ENCODE measurements around the gene ZNF33B. TPM values are rescaled to one million over a fixed set of nuclear protein-coding genes. Genes with fewer than 3 reads are reported as not detected.

Gene ZNF33B
- total and polyA plus RNA-seq, 9 of the 15 experiments (the other 6 are each of a cell fraction or from before 2014, with no cell fraction given) = 6.9 to 23.9 (median 15.4) TPM

DNA sequence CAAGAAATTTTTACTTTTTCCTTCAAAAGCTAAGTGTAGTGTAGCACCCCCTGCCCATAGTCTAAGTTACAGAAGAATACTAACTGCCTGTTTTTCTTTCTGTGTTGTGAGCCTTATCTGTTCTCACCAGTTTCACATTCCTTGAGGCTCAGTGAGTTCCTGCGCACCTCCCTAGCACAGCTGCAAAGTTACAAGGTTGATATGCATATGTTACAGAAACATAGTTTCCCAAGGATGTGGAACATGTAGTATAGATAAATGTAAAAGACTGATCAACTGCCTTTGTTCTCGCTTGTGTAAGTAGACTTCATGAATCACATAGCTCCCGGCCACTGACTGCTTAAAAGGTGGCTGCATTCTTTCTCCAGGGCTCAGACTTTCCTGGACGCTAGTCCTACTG is 6.7 kb upstream of the ZNF33B start (continued):
- TF ChIP-seq SAFB (IDR thresholded peaks at IDR 0.05; ENCODE audit: borderline replicate concordance, low read depth, low read length) (no peak), YY1 (IDR thresholded peaks at IDR 0.05; ENCODE audit: borderline replicate concordance in 1 of 3, control insufficient read depth in 1 of 3, extremely low read depth in 1 of 3, insufficient read depth in 3 of 3, insufficient read length in 1 of 3, insufficient replicate concordance in 2 of 3, low read depth in 1 of 3, low read length in 2 of 3) (no peak), HDAC3 (IDR thresholded peaks at IDR 0.05; ENCODE audit: borderline replicate concordance, partially characterized antibody) (peak; percentile 82), ZFX (CRISPR knock-in tag; IDR thresholded peaks at IDR 0.05) (no peak), ARID2 (IDR thresholded peaks at IDR 0.05) (no peak), TFAM (CRISPR knock-in tag; conservative IDR thresholded peaks at IDR 0.05) (no peak), CREM (IDR thresholded peaks at IDR 0.05; ENCODE audit: low read depth) (peak; percentile 73), SMARCE1 (IDR thresholded peaks at IDR 0.05) (peak; percentile 86), LCOR (CRISPR knock-in tag; IDR thresholded peaks at IDR 0.05) (no peak), NR2C2 (CRISPR knock-in tag; IDR thresholded peaks at IDR 0.05) (no peak), NR2C2 (tag; IDR thresholded peaks at IDR 0.05) (no peak)
- TF ChIP-seq, protein P1, sequence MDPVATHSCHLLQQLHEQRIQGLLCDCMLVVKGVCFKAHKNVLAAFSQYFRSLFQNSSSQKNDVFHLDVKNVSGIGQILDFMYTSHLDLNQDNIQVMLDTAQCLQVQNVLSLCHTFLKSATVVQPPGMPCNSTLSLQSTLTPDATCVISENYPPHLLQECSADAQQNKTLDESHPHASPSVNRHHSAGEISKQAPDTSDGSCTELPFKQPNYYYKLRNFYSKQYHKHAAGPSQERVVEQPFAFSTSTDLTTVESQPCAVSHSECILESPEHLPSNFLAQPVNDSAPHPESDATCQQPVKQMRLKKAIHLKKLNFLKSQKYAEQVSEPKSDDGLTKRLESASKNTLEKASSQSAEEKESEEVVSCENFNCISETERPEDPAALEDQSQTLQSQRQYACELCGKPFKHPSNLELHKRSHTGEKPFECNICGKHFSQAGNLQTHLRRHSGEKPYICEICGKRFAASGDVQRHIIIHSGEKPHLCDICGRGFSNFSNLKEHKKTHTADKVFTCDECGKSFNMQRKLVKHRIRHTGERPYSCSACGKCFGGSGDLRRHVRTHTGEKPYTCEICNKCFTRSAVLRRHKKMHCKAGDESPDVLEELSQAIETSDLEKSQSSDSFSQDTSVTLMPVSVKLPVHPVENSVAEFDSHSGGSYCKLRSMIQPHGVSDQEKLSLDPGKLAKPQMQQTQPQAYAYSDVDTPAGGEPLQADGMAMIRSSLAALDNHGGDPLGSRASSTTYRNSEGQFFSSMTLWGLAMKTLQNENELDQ (CRISPR knock-in tag; IDR thresholded peaks at IDR 0.05; ENCODE audit: borderline replicate concordance) = no peak
- TF ChIP-seq, protein P2, sequence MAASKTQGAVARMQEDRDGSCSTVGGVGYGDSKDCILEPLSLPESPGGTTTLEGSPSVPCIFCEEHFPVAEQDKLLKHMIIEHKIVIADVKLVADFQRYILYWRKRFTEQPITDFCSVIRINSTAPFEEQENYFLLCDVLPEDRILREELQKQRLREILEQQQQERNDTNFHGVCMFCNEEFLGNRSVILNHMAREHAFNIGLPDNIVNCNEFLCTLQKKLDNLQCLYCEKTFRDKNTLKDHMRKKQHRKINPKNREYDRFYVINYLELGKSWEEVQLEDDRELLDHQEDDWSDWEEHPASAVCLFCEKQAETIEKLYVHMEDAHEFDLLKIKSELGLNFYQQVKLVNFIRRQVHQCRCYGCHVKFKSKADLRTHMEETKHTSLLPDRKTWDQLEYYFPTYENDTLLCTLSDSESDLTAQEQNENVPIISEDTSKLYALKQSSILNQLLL (CRISPR knock-in tag; IDR thresholded peaks at IDR 0.05; ENCODE audit: borderline replicate concordance) = no peak
- TF ChIP-seq, protein P3, sequence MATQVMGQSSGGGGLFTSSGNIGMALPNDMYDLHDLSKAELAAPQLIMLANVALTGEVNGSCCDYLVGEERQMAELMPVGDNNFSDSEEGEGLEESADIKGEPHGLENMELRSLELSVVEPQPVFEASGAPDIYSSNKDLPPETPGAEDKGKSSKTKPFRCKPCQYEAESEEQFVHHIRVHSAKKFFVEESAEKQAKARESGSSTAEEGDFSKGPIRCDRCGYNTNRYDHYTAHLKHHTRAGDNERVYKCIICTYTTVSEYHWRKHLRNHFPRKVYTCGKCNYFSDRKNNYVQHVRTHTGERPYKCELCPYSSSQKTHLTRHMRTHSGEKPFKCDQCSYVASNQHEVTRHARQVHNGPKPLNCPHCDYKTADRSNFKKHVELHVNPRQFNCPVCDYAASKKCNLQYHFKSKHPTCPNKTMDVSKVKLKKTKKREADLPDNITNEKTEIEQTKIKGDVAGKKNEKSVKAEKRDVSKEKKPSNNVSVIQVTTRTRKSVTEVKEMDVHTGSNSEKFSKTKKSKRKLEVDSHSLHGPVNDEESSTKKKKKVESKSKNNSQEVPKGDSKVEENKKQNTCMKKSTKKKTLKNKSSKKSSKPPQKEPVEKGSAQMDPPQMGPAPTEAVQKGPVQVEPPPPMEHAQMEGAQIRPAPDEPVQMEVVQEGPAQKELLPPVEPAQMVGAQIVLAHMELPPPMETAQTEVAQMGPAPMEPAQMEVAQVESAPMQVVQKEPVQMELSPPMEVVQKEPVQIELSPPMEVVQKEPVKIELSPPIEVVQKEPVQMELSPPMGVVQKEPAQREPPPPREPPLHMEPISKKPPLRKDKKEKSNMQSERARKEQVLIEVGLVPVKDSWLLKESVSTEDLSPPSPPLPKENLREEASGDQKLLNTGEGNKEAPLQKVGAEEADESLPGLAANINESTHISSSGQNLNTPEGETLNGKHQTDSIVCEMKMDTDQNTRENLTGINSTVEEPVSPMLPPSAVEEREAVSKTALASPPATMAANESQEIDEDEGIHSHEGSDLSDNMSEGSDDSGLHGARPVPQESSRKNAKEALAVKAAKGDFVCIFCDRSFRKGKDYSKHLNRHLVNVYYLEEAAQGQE (IDR thresholded peaks at IDR 0.05; ENCODE audit: borderline replicate concordance) = no peak
- TF ChIP-seq, protein P3 (CRISPR knock-in tag; IDR thresholded peaks at IDR 0.05; ENCODE audit: low read depth) = no peak
